Amniotic epithelial cell (primary cell): ENCODE measurements around the gene MYH11.
"Not testable (repeated sequence)": the region's sequence is repeated elsewhere in the genome, so short reads cannot be mapped to it uniquely, and the experiment has no call there.

Experiments used
- DNase-seq: peaks from one replicate; pipeline ENCODE4 v3.0.0-alpha.2; 2010; ENCODE audit warnings: low read depth

MYH11 gene

GRCh38 chr16:15672127-15672513 is 184.7 kb downstream of the MYH11 start:
- DNase-seq: peak; percentile 8

- no peak for DNase-seq
Measured at GRCh38 chr16:15671530-15672117, 185.2 kb downstream of the MYH11 start.

GRCh38 chr16:15667091-15667742 is 189.6 kb downstream of the MYH11 start:
- DNase-seq: no peak

- no peak for DNase-seq
Measured at GRCh38 chr16:15665107-15665506, 191.7 kb downstream of the MYH11 start.

GRCh38 chr16:15660203-15660601 is 196.6 kb downstream of the MYH11 start:
- DNase-seq: no peak

GRCh38 chr16:15658556-15658955 is 198.3 kb downstream of the MYH11 start:
- DNase-seq: no peak

- DNase-seq: no peak
Measured at GRCh38 chr16:15658149-15658548, 198.7 kb downstream of the MYH11 start.

- not testable (repeated sequence) for DNase-seq
Measured at GRCh38 chr16:15655561-15655960, 201.3 kb downstream of the MYH11 start.

- no peak for DNase-seq
Measured at GRCh38 chr16:15654591-15654990, 202.2 kb downstream of the MYH11 start.

GRCh38 chr16:15653227-15653626 is 203.6 kb downstream of the MYH11 start:
- peak; percentile 69 for DNase-seq
